H9 (cell line): ENCODE data around the gene TENM4. TPM values are rescaled to one million over a fixed set of nuclear protein-coding genes. Genes with fewer than 3 reads are reported as not detected.

Source experiments
- DNase-seq: peaks from one replicate; pipeline ENCODE4 v3.0.0-alpha.2; 2017
- H2AFZ ChIP-seq: one replicate; pipeline ENCODE4 v1.6.1; 2013; ENCODE audit warnings: mild to moderate bottlenecking, low read length, control low read depth, moderate library complexity
- H2AK5ac ChIP-seq: 2 replicates; pipeline ENCODE4 v1.6.1; 2013; ENCODE audit warnings: low read length, control low read depth, mixed read lengths; ENCODE audit not compliant: insufficient read length
- H2BK120ac ChIP-seq: one replicate; pipeline ENCODE4 v1.6.1; 2013; ENCODE audit warnings: low read depth, mild to moderate bottlenecking, low read length, control low read depth, inconsistent platforms; ENCODE audit not compliant: poor library complexity, severe bottlenecking
- H2BK12ac ChIP-seq: 2 replicates; pipeline ENCODE4 v1.6.1; 2013; ENCODE audit warnings: low read length, control low read depth, mixed read lengths, low read depth; ENCODE audit not compliant: insufficient read length
- H2BK15ac ChIP-seq: 2 replicates; pipeline ENCODE4 v1.6.1; 2013; ENCODE audit warnings: low read depth, low read length, control low read depth
- H2BK20ac ChIP-seq: one replicate; pipeline ENCODE4 v1.6.1; 2013; ENCODE audit warnings: low read depth, mild to moderate bottlenecking, low read length, control low read depth, inconsistent platforms; ENCODE audit not compliant: poor library complexity, severe bottlenecking
- H2BK5ac ChIP-seq: 2 replicates; pipeline ENCODE4 v1.6.1; 2013; ENCODE audit warnings: low read length, control low read depth, mixed read lengths; ENCODE audit not compliant: insufficient read length
- H3K14ac ChIP-seq: 2 replicates; pipeline ENCODE4 v1.6.1; 2013; ENCODE audit warnings: low read length, control low read depth; ENCODE audit not compliant: insufficient read depth
- H3K18ac ChIP-seq: 2 replicates; pipeline ENCODE4 v1.6.1; 2013; ENCODE audit warnings: low read depth, mild to moderate bottlenecking, mixed read lengths, low read length, control low read depth; ENCODE audit not compliant: insufficient read length
- H3K23ac ChIP-seq: 2 replicates; pipeline ENCODE4 v1.6.1; 2013; ENCODE audit warnings: low read length, control low read depth, mixed read lengths, low read depth; ENCODE audit not compliant: insufficient read length
- H3K23me2 ChIP-seq: 2 replicates; pipeline ENCODE4 v1.6.1; 2013; ENCODE audit warnings: low read depth, mild to moderate bottlenecking, mixed read lengths, low read length, control low read depth; ENCODE audit not compliant: insufficient read length, poor library complexity, severe bottlenecking
- H3K27ac ChIP-seq: 2 replicates; pipeline ENCODE4 v1.5.1; 2013; ENCODE audit warnings: low read length, control low read depth, mixed read lengths, low read depth; ENCODE audit not compliant: insufficient read length
- H3K27me3 ChIP-seq: 2 replicates; pipeline ENCODE4 v1.6.1; 2013; ENCODE audit warnings: low read length, control low read depth, inconsistent platforms; ENCODE audit not compliant: insufficient read depth
- H3K4ac ChIP-seq: 2 replicates; pipeline ENCODE4 v1.6.1; 2013; ENCODE audit warnings: low read depth, mild to moderate bottlenecking, control low read depth, inconsistent platforms, low read length, moderate library complexity
- H3K4me1 ChIP-seq: 2 replicates; pipeline ENCODE4 v1.6.1; 2013; ENCODE audit warnings: low read length, control low read depth, inconsistent platforms; ENCODE audit not compliant: insufficient read depth
- H3K4me2 ChIP-seq: 2 replicates; pipeline ENCODE4 v1.6.1; 2013; ENCODE audit warnings: low read length, control low read depth, mixed read lengths; ENCODE audit not compliant: insufficient read length, insufficient read depth
- H3K56ac ChIP-seq: 2 replicates; pipeline ENCODE4 v1.6.1; 2013; ENCODE audit warnings: low read depth, mild to moderate bottlenecking, mixed read lengths, low read length, control low read depth; ENCODE audit not compliant: insufficient read length
- H3K79me1 ChIP-seq: 2 replicates; pipeline ENCODE4 v1.6.1; 2013; ENCODE audit warnings: low read depth, mild to moderate bottlenecking, moderate library complexity, low read length, control low read depth, inconsistent platforms; ENCODE audit not compliant: insufficient read depth, poor library complexity, severe bottlenecking
- H3K79me2 ChIP-seq: 2 replicates; pipeline ENCODE4 v1.6.1; 2013; ENCODE audit warnings: low read length, control low read depth, inconsistent platforms; ENCODE audit not compliant: insufficient read depth
- H3K9ac ChIP-seq: 2 replicates; pipeline ENCODE4 v1.6.1; 2013; ENCODE audit warnings: low read length, control low read depth, mixed read lengths; ENCODE audit not compliant: insufficient read length; ENCODE audit errors: extremely low read depth
- H3K9me3 ChIP-seq: one replicate; pipeline ENCODE4 v1.6.1; 2013; ENCODE audit warnings: low read depth, low read length, inconsistent platforms; ENCODE audit not compliant: control insufficient read depth
- H3T11ph ChIP-seq: one replicate; pipeline ENCODE4 v1.6.1; 2013; ENCODE audit warnings: mild to moderate bottlenecking, low read length, control low read depth, inconsistent platforms
- H4K20me1 ChIP-seq: one replicate; pipeline ENCODE4 v1.6.1; 2013; ENCODE audit not compliant: control insufficient read depth, insufficient read length, insufficient read depth
- H4K5ac ChIP-seq: 2 replicates; pipeline ENCODE4 v1.6.1; 2013; ENCODE audit warnings: low read depth, mild to moderate bottlenecking, mixed read lengths, low read length, control low read depth; ENCODE audit not compliant: insufficient read length
- H4K8ac ChIP-seq: replicated peaks from 2 replicates; pipeline ENCODE4 v1.6.1; 2013; ENCODE audit warnings: low read length, control low read depth, mixed read lengths, low read depth; ENCODE audit not compliant: insufficient read length
- H4K91ac ChIP-seq: 2 replicates; pipeline ENCODE4 v1.6.1; 2013; ENCODE audit warnings: low read depth, mild to moderate bottlenecking, moderate library complexity, mixed read lengths, low read length, control low read depth; ENCODE audit not compliant: insufficient read length
- H3K27ac Mint-ChIP-seq, 3 experiments: 2 replicates in 2 of 3; 3 replicates in 1 of 3; pipeline ENCODE4 v1.8.0; 2020 to 2021; ENCODE audit warnings: mixed read lengths in 3 of 3, mild to moderate bottlenecking in 1 of 3, moderate library complexity in 1 of 3
- H3K27me3 Mint-ChIP-seq: 2 replicates; pipeline ENCODE4 v1.8.0; 2021; ENCODE audit warnings: low read depth, mild to moderate bottlenecking, moderate library complexity, mixed read lengths
- H3K36me3 Mint-ChIP-seq, 3 experiments: 2 replicates in 2 of 3; 3 replicates in 1 of 3; pipeline ENCODE4 v1.8.0; 2020 to 2021; ENCODE audit warnings: low read depth in 3 of 3, mixed read lengths in 3 of 3; ENCODE audit not compliant: insufficient read depth in 1 of 3
- H3K4me1 Mint-ChIP-seq, 2 experiments: 2 replicates each; pipeline ENCODE4 v1.8.0; 2020; ENCODE audit warnings: mixed read lengths in 2 of 2
- H3K4me3 Mint-ChIP-seq, 2 experiments: 2 replicates in 1 of 2; 3 replicates in 1 of 2; pipeline ENCODE4 v1.8.0; 2020 to 2021; ENCODE audit warnings: mild to moderate bottlenecking in 2 of 2, mixed read lengths in 2 of 2, moderate library complexity in 1 of 2
- H3K9me3 Mint-ChIP-seq, 2 experiments: 2 replicates in 1 of 2; 3 replicates in 1 of 2; pipeline ENCODE4 v1.8.0; 2020; ENCODE audit warnings: mild to moderate bottlenecking in 2 of 2, mixed read lengths in 2 of 2, moderate library complexity in 1 of 2
- CTCF ChIP-seq: fragments of 200-600 bp; sonication (generic); conservative IDR thresholded peaks from 3 replicates; pipeline ENCODE4 v1.8.0; 2021; ENCODE audit warnings: antibody characterized with exemption, mild to moderate bottlenecking
- WGBS: extraction: QIAGEN DNeasy Blood & Tissue Kit; methylation state at CpG from one replicate; pipeline ENCODE4 v1.1.7; 2013; ENCODE audit warnings: missing lambda C conversion rate, low lambda C conversion rate, mixed read lengths; ENCODE audit not compliant: insufficient read length; ENCODE audit errors: extremely low coverage; 5-methylcytosine and 5-hydroxymethylcytosine counted together
- total RNA-seq: library from RNA; stranded (reverse); gene quantifications from 2 replicates; pipeline ENCODE4 v1.2.1, GENCODE V29; 2021

The TENM4 gene
- total RNA-seq, 1 experiment from 2014 or later: 4.6 TPM

GRCh38 chr11:79404806-79405205 lies 36.0 kb downstream of the TENM4 start:
- no peak overlapping the region for H2AFZ ChIP-seq
- WGBS: no CpG with 5 or more reads among the region's 3 CpGs
- no peak overlapping the region for H2BK15ac ChIP-seq
- H3K79me2 ChIP-seq: no peaks in the 10 kb centered on the region
- H2BK20ac ChIP-seq: no peak overlapping the region
- H3K36me3 Mint-ChIP-seq: no peaks in the 10 kb centered on the region
- no peak overlapping the region for H3K27ac ChIP-seq
- no peaks in the 10 kb centered on the region for H3K27me3 ChIP-seq
- H3K4me1 ChIP-seq: no peaks in the 10 kb centered on the region
- H3K4ac ChIP-seq: no peak overlapping the region
- H4K8ac ChIP-seq: no peak overlapping the region
- no peak overlapping the region for H3T11ph ChIP-seq
- no peak overlapping the region for H3K4me3 Mint-ChIP-seq
- DNase-seq: no peak
- no peak overlapping the region for H4K5ac ChIP-seq
- TF ChIP-seq CTCF: no peak
- H2BK120ac ChIP-seq: no peak overlapping the region
- no peaks in the 10 kb centered on the region for H3K27me3 Mint-ChIP-seq
- H3K79me1 ChIP-seq: no peaks in the 10 kb centered on the region
- H3K23ac ChIP-seq: no peak overlapping the region
- H3K9ac ChIP-seq: no peak overlapping the region
- no peak overlapping the region for H4K91ac ChIP-seq
- H3K27ac Mint-ChIP-seq: no peak overlapping the region
- H4K20me1 ChIP-seq: no peaks in the 10 kb centered on the region
- no peak overlapping the region for H3K56ac ChIP-seq
- no peaks in the 10 kb centered on the region for H3K9me3 ChIP-seq
- no peak overlapping the region for H2BK5ac ChIP-seq
- H3K4me2 ChIP-seq: no peak overlapping the region
- no peak overlapping the region for H3K18ac ChIP-seq
- H3K23me2 ChIP-seq: no peaks in the 10 kb centered on the region
- H2AK5ac ChIP-seq: no peak overlapping the region
- H3K14ac ChIP-seq: no peak overlapping the region
- H3K9me3 Mint-ChIP-seq: no peaks in the 10 kb centered on the region
- peaks cover 3 to 10% of the 10 kb centered on the region in 2 experiments; a peak in 3 of 4 replicates for H3K4me1 Mint-ChIP-seq
- no peak overlapping the region for H2BK12ac ChIP-seq
